SK-N-SH (cell line): Measurements from ENCODE around the gene PALM2AKAP2.

ENCODE experiments used
- FOXJ3 ChIP-seq: sonication (generic); formaldehyde crosslinking; IDR thresholded peaks from 2 replicates; pipeline ENCODE4 v1.5.1; 2020; ENCODE audit warnings: mild to moderate bottlenecking, missing genetic modification reagents
- GABPA ChIP-seq: IDR thresholded peaks from 2 replicates; pipeline ENCODE4 v1.4.0; 2012; ENCODE audit warnings: low read depth, mild to moderate bottlenecking
- TF ChIP-seq, protein P1 (sequence below): fragments of 200-600 bp; sonication (generic); IDR thresholded peaks from 2 replicates; pipeline ENCODE4 v1.6.1; 2017; ENCODE audit warnings: antibody characterized with exemption, mild to moderate bottlenecking, moderate library complexity
- TF ChIP-seq, protein P2 (sequence below): fragments of 150-350 bp; IDR thresholded peaks from 2 replicates; pipeline ENCODE4 v1.6.1; 2017; ENCODE audit warnings: antibody characterized with exemption, low read length, low read depth, borderline replicate concordance

DNA sequence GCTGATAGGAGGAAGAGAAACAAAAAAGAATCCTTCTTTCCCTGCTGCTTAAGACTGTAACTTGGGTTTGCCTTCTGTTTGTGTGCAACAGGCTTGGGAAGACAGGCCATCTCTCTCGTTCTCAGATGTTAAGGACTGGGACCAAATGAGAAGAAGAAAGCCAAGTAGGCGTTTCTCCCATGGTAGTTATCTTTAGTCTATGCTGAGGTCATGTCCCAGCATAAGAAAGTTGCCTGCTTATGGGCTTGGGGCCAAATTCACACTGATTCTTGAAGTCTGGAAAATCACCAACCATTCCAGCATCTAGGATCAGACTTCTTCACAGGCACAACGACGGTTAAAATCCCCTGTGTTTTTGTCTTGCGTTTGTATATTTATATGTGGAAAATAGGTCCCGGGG, 44.2 kb upstream of the PALM2AKAP2 start:
- TF ChIP-seq, protein P1, sequence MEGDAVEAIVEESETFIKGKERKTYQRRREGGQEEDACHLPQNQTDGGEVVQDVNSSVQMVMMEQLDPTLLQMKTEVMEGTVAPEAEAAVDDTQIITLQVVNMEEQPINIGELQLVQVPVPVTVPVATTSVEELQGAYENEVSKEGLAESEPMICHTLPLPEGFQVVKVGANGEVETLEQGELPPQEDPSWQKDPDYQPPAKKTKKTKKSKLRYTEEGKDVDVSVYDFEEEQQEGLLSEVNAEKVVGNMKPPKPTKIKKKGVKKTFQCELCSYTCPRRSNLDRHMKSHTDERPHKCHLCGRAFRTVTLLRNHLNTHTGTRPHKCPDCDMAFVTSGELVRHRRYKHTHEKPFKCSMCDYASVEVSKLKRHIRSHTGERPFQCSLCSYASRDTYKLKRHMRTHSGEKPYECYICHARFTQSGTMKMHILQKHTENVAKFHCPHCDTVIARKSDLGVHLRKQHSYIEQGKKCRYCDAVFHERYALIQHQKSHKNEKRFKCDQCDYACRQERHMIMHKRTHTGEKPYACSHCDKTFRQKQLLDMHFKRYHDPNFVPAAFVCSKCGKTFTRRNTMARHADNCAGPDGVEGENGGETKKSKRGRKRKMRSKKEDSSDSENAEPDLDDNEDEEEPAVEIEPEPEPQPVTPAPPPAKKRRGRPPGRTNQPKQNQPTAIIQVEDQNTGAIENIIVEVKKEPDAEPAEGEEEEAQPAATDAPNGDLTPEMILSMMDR = no peak
- TF ChIP-seq GABPA (no peak), FOXJ3 (CRISPR knock-in tag) (no peak)
- TF ChIP-seq, protein P2, sequence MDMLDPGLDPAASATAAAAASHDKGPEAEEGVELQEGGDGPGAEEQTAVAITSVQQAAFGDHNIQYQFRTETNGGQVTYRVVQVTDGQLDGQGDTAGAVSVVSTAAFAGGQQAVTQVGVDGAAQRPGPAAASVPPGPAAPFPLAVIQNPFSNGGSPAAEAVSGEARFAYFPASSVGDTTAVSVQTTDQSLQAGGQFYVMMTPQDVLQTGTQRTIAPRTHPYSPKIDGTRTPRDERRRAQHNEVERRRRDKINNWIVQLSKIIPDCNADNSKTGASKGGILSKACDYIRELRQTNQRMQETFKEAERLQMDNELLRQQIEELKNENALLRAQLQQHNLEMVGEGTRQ = no peak
